ENCODE results near the gene IRAG1. TPM values are rescaled to one million over a fixed set of nuclear protein-coding genes. Genes with fewer than 3 reads are reported as not detected.

IRAG1 gene
- total RNA-seq, 1 experiment from 2014 or later, result not detected

- TF ChIP-seq, protein P1, sequence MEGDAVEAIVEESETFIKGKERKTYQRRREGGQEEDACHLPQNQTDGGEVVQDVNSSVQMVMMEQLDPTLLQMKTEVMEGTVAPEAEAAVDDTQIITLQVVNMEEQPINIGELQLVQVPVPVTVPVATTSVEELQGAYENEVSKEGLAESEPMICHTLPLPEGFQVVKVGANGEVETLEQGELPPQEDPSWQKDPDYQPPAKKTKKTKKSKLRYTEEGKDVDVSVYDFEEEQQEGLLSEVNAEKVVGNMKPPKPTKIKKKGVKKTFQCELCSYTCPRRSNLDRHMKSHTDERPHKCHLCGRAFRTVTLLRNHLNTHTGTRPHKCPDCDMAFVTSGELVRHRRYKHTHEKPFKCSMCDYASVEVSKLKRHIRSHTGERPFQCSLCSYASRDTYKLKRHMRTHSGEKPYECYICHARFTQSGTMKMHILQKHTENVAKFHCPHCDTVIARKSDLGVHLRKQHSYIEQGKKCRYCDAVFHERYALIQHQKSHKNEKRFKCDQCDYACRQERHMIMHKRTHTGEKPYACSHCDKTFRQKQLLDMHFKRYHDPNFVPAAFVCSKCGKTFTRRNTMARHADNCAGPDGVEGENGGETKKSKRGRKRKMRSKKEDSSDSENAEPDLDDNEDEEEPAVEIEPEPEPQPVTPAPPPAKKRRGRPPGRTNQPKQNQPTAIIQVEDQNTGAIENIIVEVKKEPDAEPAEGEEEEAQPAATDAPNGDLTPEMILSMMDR (IDR thresholded peaks at IDR 0.05; ENCODE audit: unreplicated experiment), result no peak
- no peak overlapping the region for H3K27ac Mint-ChIP-seq (ENCODE audit: unreplicated experiment)
- H3K36me3 Mint-ChIP-seq (ENCODE audit: insufficient read depth, unreplicated experiment), result no peaks in the 10 kb centered on the region
- intact Hi-C loops (cut with micrococcal nuclease; ENCODE audit: unreplicated experiment), result no loop called here
- DNase-seq, result no peak
- CTCF ChIA-PET, result no interaction called here
- peaks cover 10% of the 10 kb centered on the region for H3K4me1 Mint-ChIP-seq (ENCODE audit: low read depth, unreplicated experiment)
- no peaks in the 10 kb centered on the region for H3K9me3 Mint-ChIP-seq (ENCODE audit: low read depth, unreplicated experiment)
- peaks cover 78% of the 10 kb centered on the region for H3K27me3 Mint-ChIP-seq (ENCODE audit: unreplicated experiment)
- BruUV-seq (replicated peaks), result no TSS peak
- no peak overlapping the region for H3K4me3 Mint-ChIP-seq (ENCODE audit: low read depth, unreplicated experiment)
Observed at GRCh38 chr11:10676919-10677318, 16.6 kb downstream of the IRAG1 start.

GRCh38 chr11:10674911-10675440 lies 18.6 kb downstream of the IRAG1 start:
- Mint-ChIP-seq H3K27me3 (ENCODE audit: unreplicated experiment) (peaks cover 66% of the 10 kb centered on the region), H3K36me3 (ENCODE audit: insufficient read depth, unreplicated experiment) (no peaks in the 10 kb centered on the region), H3K9me3 (ENCODE audit: low read depth, unreplicated experiment) (no peaks in the 10 kb centered on the region), H3K27ac (ENCODE audit: unreplicated experiment) (no peak overlapping the region), H3K4me3 (ENCODE audit: low read depth, unreplicated experiment) (no peak overlapping the region), H3K4me1 (ENCODE audit: low read depth, unreplicated experiment) (peaks cover 10% of the 10 kb centered on the region)
- no peak for DNase-seq
- CTCF ChIA-PET, result interaction anchor here (0.6 kb wide), 1 partner anchor 8 kb away, joined by 3 read pairs; no protein-coding TSS in a partner anchor
- intact Hi-C loops (cut with micrococcal nuclease; ENCODE audit: unreplicated experiment), result no loop called here
- TF ChIP-seq, protein P1 (IDR thresholded peaks at IDR 0.05; ENCODE audit: unreplicated experiment), result no peak
- no TSS peak for BruUV-seq (replicated peaks)

DNA sequence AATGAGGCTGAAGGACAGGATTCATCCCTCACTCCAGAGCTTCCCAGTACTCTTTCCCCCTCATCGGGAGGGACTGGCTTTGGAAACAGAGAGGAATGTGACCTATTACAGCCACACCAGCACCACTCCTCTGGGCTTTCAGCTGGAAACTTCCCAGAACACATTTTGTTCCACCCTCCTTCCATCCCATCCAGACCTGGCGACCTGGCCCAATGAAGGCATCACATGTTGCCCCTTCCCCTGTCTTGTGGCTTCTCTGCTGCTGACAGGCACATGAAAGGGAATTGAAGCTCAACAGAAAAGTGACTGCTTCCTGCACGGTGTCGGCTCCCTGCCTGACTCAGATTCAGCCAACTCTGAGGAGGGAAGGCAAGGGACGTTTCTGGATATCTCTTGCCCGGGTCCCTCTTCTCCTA lies 19.1 kb downstream of the IRAG1 start:
- no peak overlapping the region for H3K27ac Mint-ChIP-seq (ENCODE audit: unreplicated experiment)

GRCh38 chr11:10673501-10674062 lies 20.0 kb downstream of the IRAG1 start:
- H3K27me3 Mint-ChIP-seq (ENCODE audit: unreplicated experiment), result peaks cover 52% of the 10 kb centered on the region
- TF ChIP-seq, protein P1 (IDR thresholded peaks at IDR 0.05; ENCODE audit: unreplicated experiment), result no peak
- no TSS peak for BruUV-seq (replicated peaks)
- no peaks in the 10 kb centered on the region for H3K36me3 Mint-ChIP-seq (ENCODE audit: insufficient read depth, unreplicated experiment)
- no peak overlapping the region for H3K4me3 Mint-ChIP-seq (ENCODE audit: low read depth, unreplicated experiment)
- intact Hi-C loops (cut with micrococcal nuclease; ENCODE audit: unreplicated experiment), result no loop called here
- H3K27ac Mint-ChIP-seq (ENCODE audit: unreplicated experiment), result no peak overlapping the region
- CTCF ChIA-PET, result interaction anchor here (1.3 kb wide), 1 partner anchor 267 kb away, joined by 3 read pairs; no protein-coding TSS in a partner anchor
- DNase-seq, result no peak
- H3K4me1 Mint-ChIP-seq (ENCODE audit: low read depth, unreplicated experiment), result peaks cover 19% of the 10 kb centered on the region
- H3K9me3 Mint-ChIP-seq (ENCODE audit: low read depth, unreplicated experiment), result no peaks in the 10 kb centered on the region

More for the DNA sequence above, 19.1 kb downstream of the IRAG1 start:
- Mint-ChIP-seq H3K4me1 (ENCODE audit: low read depth, unreplicated experiment) (peaks cover 14% of the 10 kb centered on the region), H3K27me3 (ENCODE audit: unreplicated experiment) (peaks cover 61% of the 10 kb centered on the region), H3K9me3 (ENCODE audit: low read depth, unreplicated experiment) (no peaks in the 10 kb centered on the region), H3K4me3 (ENCODE audit: low read depth, unreplicated experiment) (no peak overlapping the region), H3K36me3 (ENCODE audit: insufficient read depth, unreplicated experiment) (no peaks in the 10 kb centered on the region)
- TF ChIP-seq, protein P1 (IDR thresholded peaks at IDR 0.05; ENCODE audit: unreplicated experiment), result no peak
- CTCF ChIA-PET, result interaction anchor here (0.6 kb wide), 1 partner anchor 9 kb away, joined by 3 read pairs; no protein-coding TSS in a partner anchor
- no peak for DNase-seq
- BruUV-seq (replicated peaks), result no TSS peak
- intact Hi-C loops (cut with micrococcal nuclease; ENCODE audit: unreplicated experiment), result no loop called here
